Measurements from ENCODE around the gene AGBL4.

DNA sequence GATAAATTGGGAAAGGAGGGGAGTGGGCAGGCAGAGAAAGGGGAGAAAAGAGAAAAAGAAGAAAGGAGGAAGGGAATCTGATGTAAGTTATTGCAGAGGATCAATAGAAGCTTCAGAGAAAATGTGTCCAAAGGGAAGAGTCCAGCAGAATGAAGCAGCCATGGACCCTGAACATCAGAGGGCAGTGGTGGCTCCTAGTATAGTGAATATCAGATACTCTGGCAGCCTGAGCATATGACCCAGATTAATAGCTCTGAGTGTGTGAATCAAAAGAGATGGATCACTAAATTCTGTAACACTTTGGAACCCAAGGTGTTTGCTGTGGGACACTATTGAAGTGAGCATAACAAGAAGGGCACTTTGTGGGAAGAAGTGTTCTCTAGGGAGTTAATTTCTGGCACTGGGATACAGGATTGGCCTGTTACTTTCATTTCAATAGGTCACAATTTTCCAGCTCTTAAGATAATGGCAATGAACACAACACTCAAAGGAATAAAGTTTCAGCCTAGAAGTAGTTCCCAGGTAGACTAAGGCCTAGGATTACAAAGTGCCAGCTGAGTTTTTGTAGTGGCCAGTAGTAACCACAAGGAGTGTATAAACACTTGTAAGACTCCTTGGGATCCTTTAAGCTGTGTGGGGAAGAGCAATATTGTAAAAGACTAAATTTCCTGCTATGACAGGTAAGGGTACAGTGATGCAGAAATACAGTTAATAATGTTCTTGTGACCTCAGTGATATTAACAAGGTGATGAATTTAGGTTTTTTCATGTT is 1082.6 kb downstream of the AGBL4 start:
- TF ChIP-seq, protein P1, sequence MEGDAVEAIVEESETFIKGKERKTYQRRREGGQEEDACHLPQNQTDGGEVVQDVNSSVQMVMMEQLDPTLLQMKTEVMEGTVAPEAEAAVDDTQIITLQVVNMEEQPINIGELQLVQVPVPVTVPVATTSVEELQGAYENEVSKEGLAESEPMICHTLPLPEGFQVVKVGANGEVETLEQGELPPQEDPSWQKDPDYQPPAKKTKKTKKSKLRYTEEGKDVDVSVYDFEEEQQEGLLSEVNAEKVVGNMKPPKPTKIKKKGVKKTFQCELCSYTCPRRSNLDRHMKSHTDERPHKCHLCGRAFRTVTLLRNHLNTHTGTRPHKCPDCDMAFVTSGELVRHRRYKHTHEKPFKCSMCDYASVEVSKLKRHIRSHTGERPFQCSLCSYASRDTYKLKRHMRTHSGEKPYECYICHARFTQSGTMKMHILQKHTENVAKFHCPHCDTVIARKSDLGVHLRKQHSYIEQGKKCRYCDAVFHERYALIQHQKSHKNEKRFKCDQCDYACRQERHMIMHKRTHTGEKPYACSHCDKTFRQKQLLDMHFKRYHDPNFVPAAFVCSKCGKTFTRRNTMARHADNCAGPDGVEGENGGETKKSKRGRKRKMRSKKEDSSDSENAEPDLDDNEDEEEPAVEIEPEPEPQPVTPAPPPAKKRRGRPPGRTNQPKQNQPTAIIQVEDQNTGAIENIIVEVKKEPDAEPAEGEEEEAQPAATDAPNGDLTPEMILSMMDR (IDR thresholded peaks at IDR 0.05), result no peak
- TF ChIP-seq POLR2AphosphoS5 (IDR thresholded peaks at IDR 0.05), result no peak
- no peak for TF ChIP-seq EP300 (IDR thresholded peaks at IDR 0.05)
